Astrocyte of the cerebellum (primary cell): ENCODE results near the gene NALCN.

Experiments used
- DNase-seq: peaks from one replicate; pipeline ENCODE4 v3.0.0-alpha.2; 2011; ENCODE audit warnings: low read depth
- H3K4me3 ChIP-seq: 2 replicates; pipeline ENCODE4 v1.5.1; 2011; ENCODE audit warnings: mild to moderate bottlenecking, low read depth, low read length, moderate library complexity
- CTCF ChIP-seq: IDR thresholded peaks from 2 replicates; pipeline ENCODE4 v1.5.1; 2012; ENCODE audit warnings: low read length, low read depth, moderate library complexity, mild to moderate bottlenecking; ENCODE audit errors: missing control alignments
- in situ Hi-C: cut with HindIII; loops from 2 replicates; pipeline ENCODE4 v1.10.0; 2017; ENCODE audit warnings: low sequenced_read_pairs

The NALCN gene

GRCh38 chr13:101393140-101393539 is 23.2 kb downstream of the NALCN start:
- in situ Hi-C loops, result no loop called here
- no peak overlapping the region for H3K4me3 ChIP-seq
- TF ChIP-seq CTCF, result no peak
- no peak for DNase-seq

- no peak for TF ChIP-seq CTCF
- in situ Hi-C loops, result no loop called here
- DNase-seq, result peak; percentile 48
- H3K4me3 ChIP-seq, result no peak overlapping the region
Measured at GRCh38 chr13:101390461-101390860, 25.8 kb downstream of the NALCN start.

- no peak for DNase-seq
- TF ChIP-seq CTCF, result no peak
- no peak overlapping the region for H3K4me3 ChIP-seq
- in situ Hi-C loops, result no loop called here
Measured at GRCh38 chr13:101384929-101385328, 31.4 kb downstream of the NALCN start.

- in situ Hi-C loops, result no loop called here
- no peak for TF ChIP-seq CTCF
- DNase-seq, result no peak
- H3K4me3 ChIP-seq, result no peak overlapping the region
Measured at GRCh38 chr13:101383595-101383994, 32.7 kb downstream of the NALCN start.

- in situ Hi-C loops, result no loop called here
- H3K4me3 ChIP-seq, result no peak overlapping the region
Measured at GRCh38 chr13:101382701-101383100, 33.6 kb downstream of the NALCN start.

GRCh38 chr13:101382086-101382485 is 34.2 kb downstream of the NALCN start:
- in situ Hi-C loops, result no loop called here
- TF ChIP-seq CTCF, result no peak
- no peak overlapping the region for H3K4me3 ChIP-seq
- DNase-seq, result no peak

More at GRCh38 chr13:101382701-101383100, 33.6 kb downstream of the NALCN start:
- DNase-seq, result no peak
- no peak for TF ChIP-seq CTCF

GRCh38 chr13:101360525-101360924 is 55.8 kb downstream of the NALCN start:
- TF ChIP-seq CTCF, result no peak
- no peak for DNase-seq
- H3K4me3 ChIP-seq, result no peak overlapping the region
- in situ Hi-C loops, result no loop called here
